RWPE2 (cell line): Measurements from ENCODE around the gene TSPAN12.

Experiments used
- ATAC-seq: fragments of 200-7000 bp; cut with Tn5 transposase; 3 replicates; pipeline ENCODE4 v1.9.1; 2021; ENCODE audit warnings: low read depth
- DNase-seq: peaks from one replicate; pipeline ENCODE4 v3.0.0-alpha.2; 2020; ENCODE audit warnings: low spot score
- H3K27ac ChIP-seq: fragments of 450-650 bp; 2 replicates; pipeline ENCODE4 v1.5.1; 2017; ENCODE audit warnings: mild to moderate bottlenecking; ENCODE audit not compliant: poor library complexity, severe bottlenecking
- H3K27me3 ChIP-seq: fragments of 250-450 bp; sonication (Bioruptor Pico); 2 replicates; pipeline ENCODE4 v1.5.1; 2021; ENCODE audit warnings: mild to moderate bottlenecking, moderate library complexity; ENCODE audit not compliant: insufficient read depth, poor library complexity, severe bottlenecking
- H3K36me3 ChIP-seq: fragments of 250-450 bp; sonication (Bioruptor Pico); 2 replicates; pipeline ENCODE4 v1.5.1; 2020; ENCODE audit warnings: low read depth, mild to moderate bottlenecking, moderate library complexity
- H3K4me1 ChIP-seq: fragments of 250-450 bp; sonication (Bioruptor Pico); 2 replicates; pipeline ENCODE4 v1.5.1; 2021; ENCODE audit warnings: mild to moderate bottlenecking, moderate library complexity; ENCODE audit not compliant: insufficient read depth, poor library complexity, severe bottlenecking
- H3K4me3 ChIP-seq: fragments of 250-450 bp; sonication (Bioruptor Pico); 2 replicates; pipeline ENCODE4 v1.5.1; 2021; ENCODE audit warnings: mild to moderate bottlenecking, moderate library complexity; ENCODE audit not compliant: severe bottlenecking
- H3K9me3 ChIP-seq: fragments of 250-450 bp; sonication (Bioruptor Pico); 2 replicates; pipeline ENCODE4 v1.5.1; 2021; ENCODE audit warnings: mild to moderate bottlenecking, moderate library complexity; ENCODE audit not compliant: severe bottlenecking
- CTCF ChIP-seq: fragments of 450-650 bp; IDR thresholded peaks from one replicate; pipeline ENCODE4 v1.5.1; 2017; ENCODE audit warnings: mild to moderate bottlenecking, moderate library complexity; ENCODE audit not compliant: poor library complexity, severe bottlenecking

Gene TSPAN12

GRCh38 chr7:120793213-120793936 is 64.6 kb downstream of the TSPAN12 start:
- TF ChIP-seq CTCF: no peak
- Histone ChIP-seq H3K4me3 (no peak overlapping the region), H3K27ac (no peak overlapping the region), H3K27me3 (no peaks in the 10 kb centered on the region), H3K4me1 (peaks cover 7% of the 10 kb centered on the region), H3K36me3 (no peaks in the 10 kb centered on the region), H3K9me3 (no peaks in the 10 kb centered on the region)
- no peak for ATAC-seq
- no peak for DNase-seq

- H3K27ac ChIP-seq: no peak overlapping the region
- no peak for DNase-seq
- H3K4me3 ChIP-seq: no peak overlapping the region
- no peak for TF ChIP-seq CTCF
- H3K27me3 ChIP-seq: no peaks in the 10 kb centered on the region
- no peak for ATAC-seq
- peaks cover 7% of the 10 kb centered on the region for H3K4me1 ChIP-seq
- H3K9me3 ChIP-seq: no peaks in the 10 kb centered on the region
- H3K36me3 ChIP-seq: no peaks in the 10 kb centered on the region
Measured at GRCh38 chr7:120792861-120793130, 65.1 kb downstream of the TSPAN12 start.

GRCh38 chr7:120792091-120792860 is 65.7 kb downstream of the TSPAN12 start:
- TF ChIP-seq CTCF: peak; percentile 69
- no peaks in the 10 kb centered on the region for H3K36me3 ChIP-seq
- no peaks in the 10 kb centered on the region for H3K9me3 ChIP-seq
- peaks cover 7% of the 10 kb centered on the region for H3K4me1 ChIP-seq
- peak; percentile 73 for ATAC-seq
- DNase-seq: no peak
- no peak overlapping the region for H3K4me3 ChIP-seq
- H3K27ac ChIP-seq: no peak overlapping the region
- no peaks in the 10 kb centered on the region for H3K27me3 ChIP-seq

- Histone ChIP-seq H3K36me3 (no peaks in the 10 kb centered on the region), H3K4me1 (no peaks in the 10 kb centered on the region), H3K4me3 (no peak overlapping the region), H3K9me3 (no peaks in the 10 kb centered on the region), H3K27me3 (no peaks in the 10 kb centered on the region), H3K27ac (no peak overlapping the region)
- TF ChIP-seq CTCF: no peak
- ATAC-seq: no peak
- DNase-seq: no peak
Measured at GRCh38 chr7:120785095-120785494, 72.8 kb downstream of the TSPAN12 start.

GRCh38 chr7:120783721-120784120 is 74.2 kb downstream of the TSPAN12 start:
- TF ChIP-seq CTCF: no peak
- no peak for ATAC-seq
- Histone ChIP-seq H3K36me3 (no peaks in the 10 kb centered on the region), H3K4me1 (no peaks in the 10 kb centered on the region), H3K27ac (no peak overlapping the region), H3K9me3 (no peaks in the 10 kb centered on the region), H3K4me3 (no peak overlapping the region), H3K27me3 (no peaks in the 10 kb centered on the region)
- no peak for DNase-seq
